GM13977 (cell line): ENCODE results near the gene POFUT1.
"Not testable (repeated sequence)": the region's sequence is repeated elsewhere in the genome, so short reads cannot be mapped to it uniquely, and the experiment has no call there.

Experiments
- DNase-seq: peaks from one replicate; pipeline ENCODE4 v3.0.0; 2012; ENCODE audit warnings: low spot score
- CTCF ChIP-seq: IDR thresholded peaks from 2 replicates; pipeline ENCODE4 v1.5.1; 2012; ENCODE audit warnings: mild to moderate bottlenecking, control low read depth; ENCODE audit not compliant: insufficient read depth; ENCODE audit errors: extremely low read depth, missing control alignments
- in situ Hi-C: fragments of 300-500 bp; cut with MboI; formaldehyde crosslinking; loops from one replicate; pipeline ENCODE4 v1.12.0; 2022; ENCODE audit warnings: low sequenced_read_pairs, low pct_unique_long_range_greater_than_20kb, mixed read lengths, inconsistent platforms; ENCODE audit not compliant: unreplicated experiment

The POFUT1 gene

GRCh38 chr20:32163951-32164350 is 43.7 kb upstream of the POFUT1 start:
- DNase-seq, result no peak

GRCh38 chr20:32164984-32165735 is 42.5 kb upstream of the POFUT1 start:
- DNase-seq, result no peak
- no peak for TF ChIP-seq CTCF
- in situ Hi-C loops, result no loop called here

More at GRCh38 chr20:32163951-32164350, 43.7 kb upstream of the POFUT1 start:
- TF ChIP-seq CTCF, result no peak
- in situ Hi-C loops, result no loop called here

- in situ Hi-C loops, result no loop called here
Observed at GRCh38 chr20:32165836-32166545, 41.7 kb upstream of the POFUT1 start.

GRCh38 chr20:32167552-32167951 is 40.1 kb upstream of the POFUT1 start:
- no peak for TF ChIP-seq CTCF
- no peak for DNase-seq
- in situ Hi-C loops, result no loop called here

More at GRCh38 chr20:32165836-32166545, 41.7 kb upstream of the POFUT1 start:
- no peak for TF ChIP-seq CTCF
- DNase-seq, result no peak

- TF ChIP-seq CTCF, result no peak
- DNase-seq, result no peak
- in situ Hi-C loops, result no loop called here
Observed at GRCh38 chr20:32168184-32168910, 39.3 kb upstream of the POFUT1 start.

GRCh38 chr20:32177696-32178095 is 30.0 kb upstream of the POFUT1 start:
- DNase-seq, in situ Hi-C loops: not testable (repeated sequence)
